ENCODE data around the gene PRCC. TPM values are rescaled to one million over a fixed set of nuclear protein-coding genes. Genes with fewer than 3 reads are reported as not detected.
A peak's percentile ranks its signal among the peaks of the same experiment; 100 is the strongest.

The PRCC gene
- total and polyA plus RNA-seq, 8 donors: 24.0 to 93.0 (median 41.0) TPM

GRCh38 chr1:156803086-156803851, 35.9 kb downstream of the PRCC start:
- no peak overlapping the region for H3K4me3 ChIP-seq
- peaks cover 35 to 44% (median 41%) of the 10 kb centered on the region in 4 donors for H3K36me3 ChIP-seq
- no peak for DNase-seq
- H3K4me1 ChIP-seq: peaks cover 0 to 28% (median 13%) of the 10 kb centered on the region in 4 donors
- 83 to 90% (median 87%) methylated on average over 13 of the region's 13 CpGs for WGBS, 5 donors
- no peaks in the 10 kb centered on the region for H3K27me3 ChIP-seq
- H3K27ac ChIP-seq: no peak overlapping the region
- TF ChIP-seq POLR2AphosphoS5 (IDR thresholded peaks at IDR 0.05) (no peak), POLR2A (IDR thresholded peaks at IDR 0.05) (no peak)
- intact Hi-C loops (cut with DNase I; ENCODE audit: low total_unique reads): no loop called here
- H3K9me3 ChIP-seq: no peaks in the 10 kb centered on the region

GRCh38 chr1:156804026-156804425, 36.7 kb downstream of the PRCC start:
- Histone ChIP-seq H3K27me3 (no peaks in the 10 kb centered on the region), H3K9me3 (no peaks in the 10 kb centered on the region), H3K4me1 (peaks cover 0 to 28% (median 13%) of the 10 kb centered on the region in 4 donors), H3K36me3 (peaks cover 29 to 37% (median 34%) of the 10 kb centered on the region in 4 donors), H3K27ac (peak overlapping the region in 1 of 5 donors; percentile 17), H3K4me3 (no peak overlapping the region)
- DNase-seq: no peak
- TF ChIP-seq CTCF (IDR thresholded peaks at IDR 0.05) (no peak), POLR2A (IDR thresholded peaks at IDR 0.05) (no peak), EP300 (IDR thresholded peaks at IDR 0.05) (no peak), POLR2AphosphoS5 (IDR thresholded peaks at IDR 0.05) (no peak)
- 66 to 81% (median 73%) methylated on average over 3 of the region's 3 CpGs for WGBS, 5 donors
- intact Hi-C loops (cut with DNase I; ENCODE audit: low total_unique reads): no loop called here

- Histone ChIP-seq H3K27ac (peak overlapping the region in 2 of 5 donors; percentile 3 to 17), H3K9me3 (no peaks in the 10 kb centered on the region), H3K4me3 (no peak overlapping the region), H3K4me1 (peaks cover 0 to 28% (median 13%) of the 10 kb centered on the region in 4 donors), H3K27me3 (no peaks in the 10 kb centered on the region), H3K36me3 (peaks cover 24 to 30% (median 27%) of the 10 kb centered on the region in 4 donors)
- peak in 1 of 2 donors; percentile 66 for DNase-seq
- 49 to 64% (median 58%) methylated on average over 5 to 6 of the region's 6 CpGs for WGBS, 5 donors
- TF ChIP-seq CTCF (IDR thresholded peaks at IDR 0.05) (no peak), EP300 (IDR thresholded peaks at IDR 0.05) (no peak), POLR2AphosphoS5 (IDR thresholded peaks at IDR 0.05) (no peak), POLR2A (IDR thresholded peaks at IDR 0.05) (no peak)
- intact Hi-C loops (cut with DNase I; ENCODE audit: low total_unique reads): no loop called here
Observed at GRCh38 chr1:156804572-156805243, 37.4 kb downstream of the PRCC start.

GRCh38 chr1:156805766-156806511, 38.6 kb downstream of the PRCC start:
- intact Hi-C loops (cut with DNase I; ENCODE audit: low total_unique reads): no loop called here
- Histone ChIP-seq H3K4me1 (peaks cover 0 to 28% (median 13%) of the 10 kb centered on the region in 4 donors), H3K9me3 (no peaks in the 10 kb centered on the region), H3K36me3 (peaks cover 12 to 17% (median 14%) of the 10 kb centered on the region in 4 donors), H3K27me3 (no peaks in the 10 kb centered on the region), H3K27ac (peak overlapping the region in 1 of 5 donors; percentile 48), H3K4me3 (no peak overlapping the region)
- TF ChIP-seq CTCF (IDR thresholded peaks at IDR 0.05) (no peak), POLR2A (IDR thresholded peaks at IDR 0.05) (no peak), POLR2AphosphoS5 (IDR thresholded peaks at IDR 0.05) (no peak), EP300 (IDR thresholded peaks at IDR 0.05) (no peak)
- 75 to 94% (median 89%) methylated on average over 3 of the region's 3 CpGs for WGBS, 5 donors
- DNase-seq: peak in 1 of 2 donors; percentile 83
